H1 (cell line): Measurements from ENCODE around the gene SLC8A3.

ENCODE experiments used
- CREB1 ChIP-seq: IDR thresholded peaks from 2 replicates; pipeline ENCODE4 v1.6.1; 2012; ENCODE audit warnings: inconsistent platforms
- EP300 ChIP-seq, 2 experiments: IDR thresholded peaks; 1 replicate in 1 of 2; 2 replicates in 1 of 2; pipeline ENCODE4 v1.6.1; 2011 to 2012; ENCODE audit warnings: low read depth in 2 of 2, low read length in 2 of 2, mild to moderate bottlenecking in 2 of 2, borderline replicate concordance in 1 of 2, inconsistent platforms in 1 of 2, moderate library complexity in 1 of 2
- EZH2 ChIP-seq: fragments of 200-600 bp; sonication (generic); IDR thresholded peaks from 2 replicates; pipeline ENCODE4 v1.7.1; 2012; ENCODE audit warnings: low read depth, mild to moderate bottlenecking, moderate library complexity, low read length, inconsistent platforms; ENCODE audit not compliant: severe bottlenecking
- POLR2A ChIP-seq, 2 experiments: IDR thresholded peaks; 1 replicate in 1 of 2; 2 replicates in 1 of 2; pipeline ENCODE4 v1.6.1; 2011; ENCODE audit warnings: low read depth in 2 of 2, low read length in 2 of 2, mild to moderate bottlenecking in 2 of 2; ENCODE audit errors: control extremely low read depth in 1 of 2
- ZNF274 ChIP-seq: IDR thresholded peaks from 2 replicates; pipeline ENCODE4 v1.7.0; 2012; ENCODE audit warnings: low read length, borderline replicate concordance; ENCODE audit errors: extremely low read depth
- TF ChIP-seq, protein P1 (sequence below), 3 experiments: IDR thresholded peaks; 1 replicate in 2 of 3; 2 replicates in 1 of 3; pipeline versions ENCODE4 v1.5.1 to v1.6.1; 2011; ENCODE audit warnings: low read length in 3 of 3, mild to moderate bottlenecking in 3 of 3, inconsistent platforms in 2 of 3, low read depth in 1 of 3, moderate library complexity in 1 of 3; ENCODE audit not compliant: insufficient read depth in 1 of 3; ENCODE audit errors: control extremely low read depth in 1 of 3
- TF ChIP-seq, protein P2 (sequence below): IDR thresholded peaks from 2 replicates; pipeline ENCODE4 v1.6.1; 2011; ENCODE audit warnings: low read length, improper control_type of control experiment

DNA sequence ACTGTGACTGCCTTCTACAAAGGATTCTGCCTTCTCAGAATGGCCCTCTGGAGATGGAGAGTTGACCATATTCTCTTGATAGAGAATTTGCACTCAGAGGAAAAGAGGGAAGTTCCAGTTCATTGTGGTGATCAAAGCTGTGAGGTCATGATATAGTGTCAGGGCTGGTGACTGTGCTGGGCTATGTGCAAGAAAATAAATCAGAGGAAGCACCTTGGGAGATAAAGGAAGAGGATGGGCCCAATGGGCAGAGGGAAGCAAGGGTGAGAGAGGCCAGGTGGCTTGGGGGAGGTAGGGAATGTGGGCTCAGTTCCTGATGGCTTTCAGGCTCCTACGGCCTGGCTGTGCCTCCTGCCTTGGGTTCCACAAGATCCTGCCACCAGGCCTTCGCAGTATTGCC is 145.8 kb downstream of the SLC8A3 start:
- TF ChIP-seq EP300 (IDR thresholded peaks at IDR 0.05; ENCODE audit: borderline replicate concordance in 1 of 2, low read depth in 2 of 2, low read length in 2 of 2) (no peak), CREB1 (no peak), EZH2 (no peak), POLR2A (IDR thresholded peaks at IDR 0.05; ENCODE audit: control extremely low read depth in 1 of 2, low read depth in 2 of 2, low read length in 2 of 2) (no peak), ZNF274 (no peak)
- TF ChIP-seq, protein P1, sequence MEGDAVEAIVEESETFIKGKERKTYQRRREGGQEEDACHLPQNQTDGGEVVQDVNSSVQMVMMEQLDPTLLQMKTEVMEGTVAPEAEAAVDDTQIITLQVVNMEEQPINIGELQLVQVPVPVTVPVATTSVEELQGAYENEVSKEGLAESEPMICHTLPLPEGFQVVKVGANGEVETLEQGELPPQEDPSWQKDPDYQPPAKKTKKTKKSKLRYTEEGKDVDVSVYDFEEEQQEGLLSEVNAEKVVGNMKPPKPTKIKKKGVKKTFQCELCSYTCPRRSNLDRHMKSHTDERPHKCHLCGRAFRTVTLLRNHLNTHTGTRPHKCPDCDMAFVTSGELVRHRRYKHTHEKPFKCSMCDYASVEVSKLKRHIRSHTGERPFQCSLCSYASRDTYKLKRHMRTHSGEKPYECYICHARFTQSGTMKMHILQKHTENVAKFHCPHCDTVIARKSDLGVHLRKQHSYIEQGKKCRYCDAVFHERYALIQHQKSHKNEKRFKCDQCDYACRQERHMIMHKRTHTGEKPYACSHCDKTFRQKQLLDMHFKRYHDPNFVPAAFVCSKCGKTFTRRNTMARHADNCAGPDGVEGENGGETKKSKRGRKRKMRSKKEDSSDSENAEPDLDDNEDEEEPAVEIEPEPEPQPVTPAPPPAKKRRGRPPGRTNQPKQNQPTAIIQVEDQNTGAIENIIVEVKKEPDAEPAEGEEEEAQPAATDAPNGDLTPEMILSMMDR (IDR thresholded peaks at IDR 0.05; ENCODE audit: control extremely low read depth in 1 of 3, insufficient read depth in 1 of 3, low read depth in 1 of 3, low read length in 3 of 3), result no peak
- TF ChIP-seq, protein P2, sequence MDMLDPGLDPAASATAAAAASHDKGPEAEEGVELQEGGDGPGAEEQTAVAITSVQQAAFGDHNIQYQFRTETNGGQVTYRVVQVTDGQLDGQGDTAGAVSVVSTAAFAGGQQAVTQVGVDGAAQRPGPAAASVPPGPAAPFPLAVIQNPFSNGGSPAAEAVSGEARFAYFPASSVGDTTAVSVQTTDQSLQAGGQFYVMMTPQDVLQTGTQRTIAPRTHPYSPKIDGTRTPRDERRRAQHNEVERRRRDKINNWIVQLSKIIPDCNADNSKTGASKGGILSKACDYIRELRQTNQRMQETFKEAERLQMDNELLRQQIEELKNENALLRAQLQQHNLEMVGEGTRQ, result no peak
